ENCODE measurements around the gene PSMG1.

- TF ChIP-seq CTCF (IDR thresholded peaks at IDR 0.05) (no peak), ZFX (IDR thresholded peaks at IDR 0.05; ENCODE audit: borderline replicate concordance) (no peak)
These were observed 41.7 kb upstream of the PSMG1 start for GRCh38 chr21:39224930-39225329.

Measured in 22Rv1 (cell line).